Natural killer cell (primary cell): ENCODE results near the gene ATP6V0E1. TPM values are rescaled to one million over a fixed set of nuclear protein-coding genes. Genes with fewer than 3 reads are reported as not detected.

Experiments
- ATAC-seq, 3 donors: fragments of 150-1000 bp in 2 of 3; fragments of 200-7000 bp in 1 of 3; cut with Tn5 transposase; 1 replicate in 1 of 3; 2 replicates in 2 of 3; pipeline ENCODE4 v1.10.0; 2021; ENCODE audit warnings: mild to moderate bottlenecking in 2 of 3, moderate library complexity in 2 of 3
- DNase-seq, 2 donors: peaks; one replicate each; pipeline versions ENCODE4 v3.0.0 to v3.0.0-alpha.2; 2013 to 2021; ENCODE audit warnings: mixed read lengths in 1 of 2
- H3K27ac ChIP-seq: one replicate; pipeline ENCODE4 v1.5.1; 2013; ENCODE audit warnings: mild to moderate bottlenecking, low read length
- H3K27me3 ChIP-seq: one replicate; pipeline ENCODE4 v1.6.1; 2013; ENCODE audit warnings: low read length; ENCODE audit not compliant: control insufficient read depth, insufficient read depth
- H3K36me3 ChIP-seq: one replicate; pipeline ENCODE4 v1.6.1; 2013; ENCODE audit warnings: low read length; ENCODE audit not compliant: control insufficient read depth, insufficient read depth
- H3K4me1 ChIP-seq: one replicate; pipeline ENCODE4 v1.6.1; 2013; ENCODE audit warnings: low read length; ENCODE audit not compliant: control insufficient read depth, insufficient read depth
- H3K4me3 ChIP-seq: one replicate; pipeline ENCODE4 v1.5.1; 2013; ENCODE audit warnings: low read length
- H3K9me3 ChIP-seq: one replicate; pipeline ENCODE4 v1.6.1; 2013; ENCODE audit warnings: low read length; ENCODE audit not compliant: control insufficient read depth, insufficient read depth
- H3K27ac Mint-ChIP-seq, 2 donors: one replicate each; pipeline ENCODE4 v1.8.0; 2022; ENCODE audit warnings: mild to moderate bottlenecking in 2 of 2, mixed read lengths in 2 of 2, moderate library complexity in 1 of 2
- H3K27me3 Mint-ChIP-seq, 2 donors: one replicate each; pipeline ENCODE4 v1.8.0; 2022; ENCODE audit warnings: low read depth in 2 of 2, mixed read lengths in 2 of 2
- H3K36me3 Mint-ChIP-seq: one replicate; pipeline ENCODE4 v1.8.0; 2022; ENCODE audit warnings: mixed read lengths
- H3K4me1 Mint-ChIP-seq, 2 donors: one replicate each; pipeline ENCODE4 v1.8.0; 2022; ENCODE audit warnings: mixed read lengths in 2 of 2
- H3K4me3 Mint-ChIP-seq: one replicate; pipeline ENCODE4 v1.8.0; 2022; ENCODE audit warnings: mild to moderate bottlenecking, moderate library complexity, mixed read lengths
- H3K9me3 Mint-ChIP-seq, 2 donors: one replicate each; pipeline ENCODE4 v1.8.0; 2022; ENCODE audit warnings: mixed read lengths in 2 of 2
- WGBS: methylation state at CpG from one replicate; pipeline ENCODE4 v1.1.7; 2013; ENCODE audit warnings: missing lambda C conversion rate; ENCODE audit not compliant: insufficient coverage; 5-methylcytosine and 5-hydroxymethylcytosine counted together
- intact Hi-C: fragments of 100-400 bp; cut with micrococcal nuclease; formaldehyde crosslinking; loops from one replicate; pipeline ENCODE4 v1.14.2; 2022
- total RNA-seq, 4 donors: library from RNA; stranded (reverse); fragments of 120-200 nt in 1 of 4; gene quantifications; one replicate each; pipeline versions ENCODE4 v1.2.3 to v1.2.4, GENCODE V29; 2013 to 2022
- TF ChIP-seq, protein P1 (sequence below): fragments of 200-600 bp; IDR thresholded peaks from one replicate; pipeline ENCODE4 v1.8.0; 2022; ENCODE audit warnings: antibody characterized with exemption

Gene ATP6V0E1
- total RNA-seq, 3 donors from 2014 or later (not counting 1 experiment from before 2014, with no cell fraction given), result 101 to 141 (median 103) TPM

DNA sequence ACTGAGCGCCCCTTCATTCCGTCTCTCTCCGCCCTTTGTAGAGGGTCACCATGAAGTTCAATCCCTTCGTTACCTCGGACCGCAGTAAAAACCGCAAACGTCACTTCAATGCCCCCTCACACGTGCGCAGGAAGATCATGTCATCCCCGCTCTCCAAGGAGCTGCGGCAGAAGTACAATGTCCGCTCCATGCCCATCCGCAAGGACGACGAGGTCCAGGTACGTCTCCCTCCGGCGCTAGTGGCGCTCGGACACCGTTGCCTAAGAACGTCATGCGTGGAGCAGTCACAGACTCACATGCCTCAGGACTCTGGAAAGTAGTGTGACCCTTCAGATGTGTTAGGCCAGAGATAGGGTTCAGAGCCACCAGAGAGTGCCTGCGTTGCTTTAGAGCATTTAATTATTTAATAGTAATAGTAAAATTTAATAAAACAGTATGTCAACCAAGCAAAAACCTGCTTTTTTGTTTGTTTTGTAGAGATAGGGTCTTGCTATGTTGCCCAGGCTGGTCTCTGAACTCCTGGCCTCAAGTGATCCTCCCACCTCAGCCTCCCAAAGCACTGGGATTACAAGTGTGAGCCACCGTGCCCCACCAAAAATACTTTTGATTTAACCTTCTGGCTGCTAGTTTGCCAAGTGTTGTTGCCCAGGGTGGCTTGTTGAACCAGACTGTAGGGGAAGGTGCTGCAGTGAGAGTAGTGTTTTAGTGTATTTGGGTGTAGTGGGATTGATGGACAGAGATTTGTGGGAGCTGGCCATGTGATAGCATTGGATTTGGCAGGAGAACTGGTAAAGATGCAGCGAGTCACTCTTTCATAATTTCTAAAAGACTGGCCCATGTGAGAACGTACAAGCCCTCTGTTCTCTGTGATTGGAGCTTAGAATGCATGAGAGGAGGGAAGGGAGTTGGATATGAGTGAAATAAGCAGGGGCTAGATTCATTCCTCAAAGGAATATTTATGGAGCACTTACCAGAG lies 23.5 kb upstream of the ATP6V0E1 start:
- TF ChIP-seq, protein P1, sequence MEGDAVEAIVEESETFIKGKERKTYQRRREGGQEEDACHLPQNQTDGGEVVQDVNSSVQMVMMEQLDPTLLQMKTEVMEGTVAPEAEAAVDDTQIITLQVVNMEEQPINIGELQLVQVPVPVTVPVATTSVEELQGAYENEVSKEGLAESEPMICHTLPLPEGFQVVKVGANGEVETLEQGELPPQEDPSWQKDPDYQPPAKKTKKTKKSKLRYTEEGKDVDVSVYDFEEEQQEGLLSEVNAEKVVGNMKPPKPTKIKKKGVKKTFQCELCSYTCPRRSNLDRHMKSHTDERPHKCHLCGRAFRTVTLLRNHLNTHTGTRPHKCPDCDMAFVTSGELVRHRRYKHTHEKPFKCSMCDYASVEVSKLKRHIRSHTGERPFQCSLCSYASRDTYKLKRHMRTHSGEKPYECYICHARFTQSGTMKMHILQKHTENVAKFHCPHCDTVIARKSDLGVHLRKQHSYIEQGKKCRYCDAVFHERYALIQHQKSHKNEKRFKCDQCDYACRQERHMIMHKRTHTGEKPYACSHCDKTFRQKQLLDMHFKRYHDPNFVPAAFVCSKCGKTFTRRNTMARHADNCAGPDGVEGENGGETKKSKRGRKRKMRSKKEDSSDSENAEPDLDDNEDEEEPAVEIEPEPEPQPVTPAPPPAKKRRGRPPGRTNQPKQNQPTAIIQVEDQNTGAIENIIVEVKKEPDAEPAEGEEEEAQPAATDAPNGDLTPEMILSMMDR, result no peak
- intact Hi-C loops, result loop anchor here (1.0 kb wide), 2 partner anchors 23 to 96 kb away; partner anchors contain the start of genes ATP6V0E1 and CREBRF
- Histone ChIP-seq H3K9me3 (no peaks in the 10 kb centered on the region), H3K27me3 (no peaks in the 10 kb centered on the region), H3K27ac (peak overlapping the region; percentile 75), H3K4me3 (peak overlapping the region; percentile 64), H3K36me3 (peaks cover 2% of the 10 kb centered on the region), H3K4me1 (peaks cover 17% of the 10 kb centered on the region)
- Mint-ChIP-seq H3K36me3 (no peaks in the 10 kb centered on the region), H3K4me3 (peak overlapping the region; percentile 96), H3K27me3 (no peaks in the 10 kb centered on the region), H3K4me1 (peaks cover 28 to 34% of the 10 kb centered on the region in 2 donors), H3K27ac (peak overlapping the region; percentile 94 to 97), H3K9me3 (no peaks in the 10 kb centered on the region)
- ATAC-seq, result no peak
- DNase-seq, result peak in 1 of 2 donors; percentile 17
- 13% methylated on average over 27 of the region's 28 CpGs for WGBS

DNA sequence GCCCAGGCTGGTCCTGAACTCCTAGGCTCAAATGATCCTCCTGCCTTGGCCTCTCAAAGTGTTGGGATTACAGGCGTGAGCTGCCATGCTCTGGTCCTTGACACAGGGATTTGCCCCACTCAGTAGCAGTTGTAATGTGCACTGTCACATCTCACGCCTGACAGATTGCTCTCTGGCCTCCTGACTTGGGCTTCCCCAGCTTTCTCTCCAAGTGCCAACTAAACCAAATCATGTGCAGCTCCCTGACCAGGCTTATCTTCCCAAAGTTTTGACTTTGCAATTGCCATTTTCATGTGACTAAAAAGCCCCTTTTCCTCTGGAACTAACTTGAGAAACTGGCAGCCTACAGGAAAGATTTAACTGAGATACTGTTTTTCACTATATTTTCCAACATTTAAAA lies 13.7 kb upstream of the ATP6V0E1 start:
- Mint-ChIP-seq H3K27ac (no peak overlapping the region), H3K27me3 (no peaks in the 10 kb centered on the region), H3K36me3 (no peaks in the 10 kb centered on the region), H3K9me3 (no peaks in the 10 kb centered on the region), H3K4me3 (no peak overlapping the region), H3K4me1 (no peaks in the 10 kb centered on the region)
- TF ChIP-seq, protein P1, result no peak
- WGBS, result 92% methylated on average over 2 of the region's 2 CpGs
- Histone ChIP-seq H3K27ac (no peak overlapping the region), H3K36me3 (peaks cover 12% of the 10 kb centered on the region), H3K9me3 (no peaks in the 10 kb centered on the region), H3K27me3 (no peaks in the 10 kb centered on the region), H3K4me3 (no peak overlapping the region), H3K4me1 (no peaks in the 10 kb centered on the region)
- no peak for ATAC-seq
- no peak for DNase-seq
- intact Hi-C loops, result no loop called here

DNA sequence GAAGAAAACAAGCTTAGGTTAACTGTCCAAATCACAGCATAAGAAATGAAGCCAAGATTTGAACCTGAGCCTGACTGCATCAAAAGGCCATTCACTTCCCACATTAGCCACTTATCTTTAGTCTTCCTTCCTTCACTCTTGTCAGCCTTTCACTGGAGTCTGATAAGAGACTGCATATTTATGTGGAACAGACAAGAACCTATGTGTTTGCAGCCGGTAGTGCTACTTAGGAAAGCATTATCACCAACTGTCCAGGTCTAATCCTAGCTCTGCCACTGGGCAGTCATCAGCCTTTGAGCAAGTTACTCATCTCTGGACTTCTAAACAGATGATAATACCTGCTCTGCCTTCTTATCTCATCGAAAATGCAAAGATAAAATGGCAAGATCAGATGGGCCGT lies 12.1 kb upstream of the ATP6V0E1 start:
- no peaks in the 10 kb centered on the region for H3K27me3 ChIP-seq
- ATAC-seq (no peak), DNase-seq (no peak)
- H3K4me1 ChIP-seq, result no peaks in the 10 kb centered on the region
- Mint-ChIP-seq H3K9me3 (no peaks in the 10 kb centered on the region), H3K27ac (no peak overlapping the region), H3K4me1 (no peaks in the 10 kb centered on the region), H3K27me3 (peaks cover 7 to 12% of the 10 kb centered on the region in 2 donors), H3K36me3 (no peaks in the 10 kb centered on the region), H3K4me3 (no peak overlapping the region)
- WGBS, result 92% methylated on average over 3 of the region's 3 CpGs
- no peak overlapping the region for H3K27ac ChIP-seq
- no peaks in the 10 kb centered on the region for H3K9me3 ChIP-seq
- TF ChIP-seq, protein P1, result no peak
- intact Hi-C loops, result no loop called here
- peaks cover 12% of the 10 kb centered on the region for H3K36me3 ChIP-seq
- no peak overlapping the region for H3K4me3 ChIP-seq
